ENCODE data around the gene EIF5A. TPM values are rescaled to one million over a fixed set of nuclear protein-coding genes. Genes with fewer than 3 reads are reported as not detected.
A peak's percentile ranks its signal among the peaks of the same experiment; 100 is the strongest.

Gene EIF5A
- total RNA-seq (485 TPM), polyA plus RNA-seq (100 to 1,000 TPM; 210 to 631 (median 398) TPM)

DNA sequence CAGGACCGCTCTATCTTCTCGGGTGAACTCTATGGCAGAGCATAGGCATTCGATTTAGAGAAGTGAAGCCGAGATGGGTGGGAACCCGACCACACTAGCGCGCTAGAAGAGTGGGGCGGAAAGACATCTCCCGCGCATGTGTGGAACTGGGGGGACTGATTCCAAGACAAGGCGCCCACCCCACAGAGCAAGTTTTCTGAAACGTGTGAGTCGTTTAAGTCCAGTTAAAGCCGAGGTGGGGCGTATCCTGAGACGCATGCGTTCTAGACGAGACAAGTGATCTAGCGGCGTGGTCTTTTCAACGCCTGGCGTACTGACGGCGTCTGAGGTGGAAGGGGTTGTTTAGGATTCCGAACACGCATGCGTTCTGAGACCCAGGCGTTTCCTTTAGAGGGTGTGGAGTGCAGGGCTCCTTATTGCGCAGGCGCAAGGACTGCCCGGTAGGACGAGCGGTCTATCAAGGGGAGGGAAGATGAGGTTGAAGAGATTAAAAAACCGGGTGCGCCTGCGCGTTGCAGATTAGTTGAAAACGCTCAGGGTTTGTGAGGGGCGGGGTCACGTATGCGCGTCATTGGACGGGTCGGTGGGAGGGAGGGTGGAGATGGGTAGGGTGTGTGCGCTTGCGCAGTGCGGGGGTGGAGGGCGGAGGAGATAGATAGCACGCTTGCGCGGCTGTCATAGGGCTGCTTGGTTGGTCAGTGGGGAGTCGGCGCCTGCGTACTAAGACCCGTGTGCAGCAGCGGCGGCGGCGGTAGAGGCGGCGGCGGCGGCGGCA lies at the start of gene EIF5A:
TSS of gene EIF5A (plus strand) at position 718 of the 775 bp plus-strand sequence. CDS start 2,008 bp downstream, outside the sequence.
- peaks cover 25% of the 10 kb centered on the region for H3K36me3 Mint-ChIP-seq
- Histone ChIP-seq H3K27me3 (ENCODE audit: control insufficient read depth, insufficient read depth, low read length) (no peaks in the 10 kb centered on the region), H3K4me3 (ENCODE audit: low read depth, low read length) (peak within 1 kb of the TSS; percentile 97), H3K27ac (ENCODE audit: insufficient read depth, low read length, poor library complexity, severe bottlenecking) (peak within 1 kb of the TSS; percentile 100), H3K4me1 (ENCODE audit: control insufficient read depth, insufficient read depth, low read length, poor library complexity, severe bottlenecking) (peaks cover 46% of the 10 kb centered on the region), H3K9me3 (ENCODE audit: control insufficient read depth in 2 of 2, low read length in 2 of 2) (no peaks in the 10 kb centered on the region), H3K36me3 (ENCODE audit: control insufficient read depth, insufficient read depth, low read length) (peaks cover 28% of the 10 kb centered on the region)
- ATAC-seq (ENCODE audit: low read depth in 2 of 2) (peak; percentile 78 to 80), DNase-seq (peak; percentile 100)
- H3K27me3 Mint-ChIP-seq, result peaks cover 8% of the 10 kb centered on the region
- peak within 1 kb of the TSS; percentile 93 to 98 (median 96) for H3K4me3 Mint-ChIP-seq
- peak within 1 kb of the TSS; percentile 99 to 100 (median 99) for H3K27ac Mint-ChIP-seq
- peaks cover 6 to 40% (median 27%) of the 10 kb centered on the region in 4 donors for H3K4me1 Mint-ChIP-seq
- peaks cover 0 to 2% (median 0%) of the 10 kb centered on the region in 7 donors for H3K9me3 Mint-ChIP-seq

- ATAC-seq (ENCODE audit: low read depth in 2 of 2) (no peak), DNase-seq (no peak)
- Mint-ChIP-seq H3K27me3 (peaks cover 20% of the 10 kb centered on the region), H3K9me3 (no peaks in the 10 kb centered on the region), H3K4me3 (peak overlapping the region in 2 of 4 donors; percentile 38 to 64), H3K4me1 (peaks cover 5 to 28% (median 14%) of the 10 kb centered on the region in 4 donors), H3K36me3 (peaks cover 7% of the 10 kb centered on the region), H3K27ac (no peak overlapping the region)
- Histone ChIP-seq H3K4me3 (ENCODE audit: low read depth, low read length) (no peak overlapping the region), H3K27me3 (ENCODE audit: control insufficient read depth, insufficient read depth, low read length) (peaks cover 5% of the 10 kb centered on the region), H3K36me3 (ENCODE audit: control insufficient read depth, insufficient read depth, low read length) (peaks cover 19% of the 10 kb centered on the region), H3K9me3 (ENCODE audit: control insufficient read depth in 2 of 2, low read length in 2 of 2) (no peaks in the 10 kb centered on the region), H3K4me1 (ENCODE audit: control insufficient read depth, insufficient read depth, low read length, poor library complexity, severe bottlenecking) (peaks cover 34% of the 10 kb centered on the region), H3K27ac (ENCODE audit: insufficient read depth, low read length, poor library complexity, severe bottlenecking) (no peak overlapping the region)
Observed at GRCh38 chr17:7258731-7259554, 48.5 kb upstream of the EIF5A start.

- H3K27ac Mint-ChIP-seq, result no peak overlapping the region
- no peak for DNase-seq
- Histone ChIP-seq H3K4me3 (ENCODE audit: low read depth, low read length) (no peak overlapping the region), H3K27me3 (ENCODE audit: control insufficient read depth, insufficient read depth, low read length) (peaks cover 6% of the 10 kb centered on the region), H3K27ac (ENCODE audit: insufficient read depth, low read length, poor library complexity, severe bottlenecking) (no peak overlapping the region), H3K9me3 (ENCODE audit: control insufficient read depth in 2 of 2, low read length in 2 of 2) (no peaks in the 10 kb centered on the region), H3K36me3 (ENCODE audit: control insufficient read depth, insufficient read depth, low read length) (peaks cover 17% of the 10 kb centered on the region), H3K4me1 (ENCODE audit: control insufficient read depth, insufficient read depth, low read length, poor library complexity, severe bottlenecking) (peaks cover 34% of the 10 kb centered on the region)
- peaks cover 26% of the 10 kb centered on the region for H3K27me3 Mint-ChIP-seq
- H3K36me3 Mint-ChIP-seq, result peaks cover 7% of the 10 kb centered on the region
- peak overlapping the region in 1 of 4 donors; percentile 25 for H3K4me3 Mint-ChIP-seq
- H3K4me1 Mint-ChIP-seq, result peaks cover 5 to 31% (median 14%) of the 10 kb centered on the region in 4 donors
- no peak for ATAC-seq (ENCODE audit: low read depth in 2 of 2)
- no peaks in the 10 kb centered on the region for H3K9me3 Mint-ChIP-seq
Observed at GRCh38 chr17:7259555-7259889, 47.9 kb upstream of the EIF5A start.

GRCh38 chr17:7260151-7260550 lies 47.3 kb upstream of the EIF5A start:
- Histone ChIP-seq H3K4me3 (ENCODE audit: low read depth, low read length) (no peak overlapping the region), H3K36me3 (ENCODE audit: control insufficient read depth, insufficient read depth, low read length) (peaks cover 15% of the 10 kb centered on the region), H3K4me1 (ENCODE audit: control insufficient read depth, insufficient read depth, low read length, poor library complexity, severe bottlenecking) (peaks cover 34% of the 10 kb centered on the region), H3K27ac (ENCODE audit: insufficient read depth, low read length, poor library complexity, severe bottlenecking) (no peak overlapping the region), H3K9me3 (ENCODE audit: control insufficient read depth in 2 of 2, low read length in 2 of 2) (no peaks in the 10 kb centered on the region), H3K27me3 (ENCODE audit: control insufficient read depth, insufficient read depth, low read length) (peaks cover 6% of the 10 kb centered on the region)
- Mint-ChIP-seq H3K4me3 (peak overlapping the region in 3 of 4 donors; percentile 61 to 69 (median 64)), H3K36me3 (peaks cover 7% of the 10 kb centered on the region), H3K27ac (no peak overlapping the region), H3K9me3 (no peaks in the 10 kb centered on the region), H3K27me3 (peaks cover 29% of the 10 kb centered on the region), H3K4me1 (peaks cover 5 to 31% (median 13%) of the 10 kb centered on the region in 4 donors)
- ATAC-seq (ENCODE audit: low read depth in 2 of 2), result no peak
- no peak for DNase-seq

GRCh38 chr17:7260651-7261378 lies 46.6 kb upstream of the EIF5A start:
- peak overlapping the region in 2 of 3 donors; percentile 43 to 51 for H3K27ac Mint-ChIP-seq
- H3K4me1 ChIP-seq (ENCODE audit: control insufficient read depth, insufficient read depth, low read length, poor library complexity, severe bottlenecking), result peaks cover 34% of the 10 kb centered on the region
- peaks cover 6% of the 10 kb centered on the region for H3K27me3 ChIP-seq (ENCODE audit: control insufficient read depth, insufficient read depth, low read length)
- H3K27ac ChIP-seq (ENCODE audit: insufficient read depth, low read length, poor library complexity, severe bottlenecking), result peak overlapping the region; percentile 25
- peaks cover 29% of the 10 kb centered on the region for H3K27me3 Mint-ChIP-seq
- H3K4me3 ChIP-seq (ENCODE audit: low read depth, low read length), result no peak overlapping the region
- H3K9me3 ChIP-seq (ENCODE audit: control insufficient read depth in 2 of 2, low read length in 2 of 2), result no peaks in the 10 kb centered on the region
- H3K9me3 Mint-ChIP-seq, result no peaks in the 10 kb centered on the region
- peaks cover 15% of the 10 kb centered on the region for H3K36me3 ChIP-seq (ENCODE audit: control insufficient read depth, insufficient read depth, low read length)
- peak overlapping the region; percentile 61 to 78 (median 72) for H3K4me3 Mint-ChIP-seq
- ATAC-seq (ENCODE audit: low read depth in 2 of 2) (peak; percentile 4 to 39), DNase-seq (peak; percentile 20 to 46 (median 29))
- H3K4me1 Mint-ChIP-seq, result peaks cover 5 to 31% (median 13%) of the 10 kb centered on the region in 4 donors
- H3K36me3 Mint-ChIP-seq, result peaks cover 7% of the 10 kb centered on the region

DNA sequence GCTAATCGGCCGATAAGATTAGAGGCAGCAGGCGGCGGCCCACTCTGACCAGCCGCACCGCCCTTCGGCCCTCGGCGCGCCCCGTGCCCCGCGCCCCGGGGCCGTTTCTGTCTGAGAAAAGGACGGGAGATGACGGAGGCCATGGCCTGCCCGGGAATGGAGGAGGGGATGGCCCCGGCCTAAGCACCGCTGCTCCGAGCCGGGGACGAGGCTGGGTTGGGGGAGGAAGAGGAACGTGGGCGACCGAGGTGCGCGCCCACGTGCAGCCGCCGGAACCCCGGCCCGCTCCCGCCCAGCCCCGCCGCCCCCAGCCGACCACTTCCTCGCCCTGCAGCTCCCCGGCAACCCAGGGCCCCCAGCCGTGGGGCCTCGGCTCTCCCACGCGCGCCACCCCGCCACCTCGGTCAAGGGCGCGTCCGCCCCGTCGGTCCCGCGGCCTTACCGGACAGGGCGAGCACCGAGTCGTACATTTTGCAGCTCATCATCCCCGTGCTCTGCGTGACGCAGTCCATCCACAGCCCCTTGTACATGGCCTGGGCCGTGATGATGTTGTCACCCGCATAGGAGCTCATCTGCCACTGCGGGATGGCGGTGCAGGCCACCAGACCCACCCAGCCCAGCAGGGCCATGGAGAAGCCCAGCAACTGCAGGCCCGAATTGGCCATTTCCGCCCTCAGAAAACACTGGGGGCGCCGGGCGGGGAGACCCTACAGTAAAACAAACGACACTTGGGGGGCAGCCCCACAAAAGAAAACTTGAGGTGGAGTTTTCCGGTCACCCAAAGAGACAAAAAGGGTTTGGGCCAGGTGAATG lies 45.8 kb upstream of the EIF5A start:
- ATAC-seq (ENCODE audit: low read depth in 2 of 2), result peak; percentile 52 to 66
- H3K4me3 ChIP-seq (ENCODE audit: low read depth, low read length), result no peak overlapping the region
- peak overlapping the region; percentile 5 for H3K27ac ChIP-seq (ENCODE audit: insufficient read depth, low read length, poor library complexity, severe bottlenecking)
- peak in 2 of 3 donors; percentile 33 to 52 for DNase-seq
- peaks cover 6% of the 10 kb centered on the region for H3K27me3 ChIP-seq (ENCODE audit: control insufficient read depth, insufficient read depth, low read length)
- Mint-ChIP-seq H3K9me3 (no peaks in the 10 kb centered on the region), H3K27me3 (peaks cover 30% of the 10 kb centered on the region), H3K36me3 (peaks cover 3% of the 10 kb centered on the region), H3K4me1 (peaks cover 5 to 31% (median 13%) of the 10 kb centered on the region in 4 donors), H3K4me3 (peak overlapping the region; percentile 69 to 81 (median 74)), H3K27ac (no peak overlapping the region)
- peaks cover 13% of the 10 kb centered on the region for H3K36me3 ChIP-seq (ENCODE audit: control insufficient read depth, insufficient read depth, low read length)
- no peaks in the 10 kb centered on the region for H3K9me3 ChIP-seq (ENCODE audit: control insufficient read depth in 2 of 2, low read length in 2 of 2)
- peaks cover 34% of the 10 kb centered on the region for H3K4me1 ChIP-seq (ENCODE audit: control insufficient read depth, insufficient read depth, low read length, poor library complexity, severe bottlenecking)
